Upper lobe of right lung (tissue), 1 donor: ENCODE results near the gene ZNF500. TPM values are rescaled to one million over a fixed set of nuclear protein-coding genes. Genes with fewer than 3 reads are reported as not detected.

Experiments used
- ATAC-seq: fragments of 200-7000 bp; cut with Tn5 transposase; one replicate; pipeline ENCODE4 v1.9.1; 2020; ENCODE audit warnings: mild to moderate bottlenecking, moderate library complexity
- DNase-seq: peaks from one replicate; pipeline ENCODE4 v3.0.0-alpha.2; 2020
- H3K27ac ChIP-seq: fragments of 200-600 bp; one replicate; pipeline ENCODE4 v1.8.0; 2022
- H3K27me3 ChIP-seq: fragments of 200-600 bp; one replicate; pipeline ENCODE4 v1.8.0; 2022; ENCODE audit warnings: mild to moderate bottlenecking
- H3K36me3 ChIP-seq: fragments of 200-600 bp; one replicate; pipeline ENCODE4 v1.8.0; 2022
- H3K4me1 ChIP-seq: fragments of 200-600 bp; one replicate; pipeline ENCODE4 v1.8.0; 2022
- H3K4me3 ChIP-seq: fragments of 200-600 bp; one replicate; pipeline ENCODE4 v1.8.0; 2022; ENCODE audit warnings: mild to moderate bottlenecking
- H3K9me3 ChIP-seq: fragments of 200-600 bp; one replicate; pipeline ENCODE4 v1.8.0; 2022
- CTCF ChIP-seq: fragments of 200-600 bp; IDR thresholded peaks from one replicate; pipeline ENCODE4 v1.8.0; 2022; ENCODE audit warnings: antibody characterized with exemption
- intact Hi-C: fragments of 100-400 bp; cut with DNase I; formaldehyde crosslinking; loops from one replicate; pipeline ENCODE4 v1.11.0; 2022
- total RNA-seq: library from RNA; stranded (reverse); fragmentation: NEBNext Ultra II Directional; extraction: Animal tissue kit (Norgen Biotek cat#: 25700); gene quantifications from one replicate; pipeline ENCODE4 v1.2.1, GENCODE V29; 2021
- donor health status: DM: no; HTN: yes; CAD: no; lungs with severe emphysema.

ZNF500 gene
- total RNA-seq, 1 donor from 2014 or later, result 15.7 TPM

- peak; percentile 30 for TF ChIP-seq CTCF
- H3K36me3 ChIP-seq, result peaks cover 39% of the 10 kb centered on the region
- H3K9me3 ChIP-seq, result no peaks in the 10 kb centered on the region
- peak overlapping the region; percentile 80 for H3K27ac ChIP-seq
- H3K4me3 ChIP-seq, result peak overlapping the region; percentile 85
- DNase-seq (peak; percentile 97), ATAC-seq (peak; percentile 94)
- peaks cover 19% of the 10 kb centered on the region for H3K4me1 ChIP-seq
- H3K27me3 ChIP-seq, result no peaks in the 10 kb centered on the region
- intact Hi-C loops, result no loop called here
Measured at GRCh38 chr16:4802659-4803287, 35.8 kb upstream of the ZNF500 start.

- H3K27me3 ChIP-seq, result no peaks in the 10 kb centered on the region
- peak within 1 kb of the TSS; percentile 85 for H3K4me3 ChIP-seq
- H3K27ac ChIP-seq, result peak within 1 kb of the TSS; percentile 80
- H3K9me3 ChIP-seq, result no peaks in the 10 kb centered on the region
- TF ChIP-seq CTCF, result no peak
- ATAC-seq (peak; percentile 75), DNase-seq (peak; percentile 95)
- peaks cover 19% of the 10 kb centered on the region for H3K4me1 ChIP-seq
- intact Hi-C loops, result no loop called here
- peaks cover 36% of the 10 kb centered on the region for H3K36me3 ChIP-seq
Measured at GRCh38 chr16:4801962-4802658, 35.1 kb upstream of the ZNF500 start, which contains the start of gene ROGDI. TSS of gene ROGDI (minus strand) at chr16:4802633. CDS start at chr16:4802571, 62 bp downstream.

- H3K4me1 ChIP-seq, result peaks cover 19% of the 10 kb centered on the region
- H3K4me3 ChIP-seq, result peak overlapping the region; percentile 85
- H3K27me3 ChIP-seq, result no peaks in the 10 kb centered on the region
- ATAC-seq (no peak), DNase-seq (no peak)
- no peak for TF ChIP-seq CTCF
- H3K9me3 ChIP-seq, result no peaks in the 10 kb centered on the region
- intact Hi-C loops, result no loop called here
- H3K27ac ChIP-seq, result peak overlapping the region; percentile 75
- H3K36me3 ChIP-seq, result peaks cover 28% of the 10 kb centered on the region
Measured at GRCh38 chr16:4801051-4801961, 34.3 kb upstream of the ZNF500 start.

GRCh38 chr16:4800290-4801041 lies 33.5 kb upstream of the ZNF500 start:
- Histone ChIP-seq H3K4me1 (peaks cover 19% of the 10 kb centered on the region), H3K9me3 (no peaks in the 10 kb centered on the region), H3K27ac (no peak overlapping the region), H3K4me3 (no peak overlapping the region), H3K36me3 (peaks cover 22% of the 10 kb centered on the region), H3K27me3 (no peaks in the 10 kb centered on the region)
- peak; percentile 5 for ATAC-seq
- intact Hi-C loops, result no loop called here
- peak; percentile 86 for DNase-seq
- no peak for TF ChIP-seq CTCF
